ENCODE data around the gene PBX1. TPM values are rescaled to one million over a fixed set of nuclear protein-coding genes. Genes with fewer than 3 reads are reported as not detected.

PBX1 gene
- total and polyA plus RNA-seq, 2 experiments from 2014 or later: 40.0 to 104 TPM

- TF ChIP-seq CTCF (conservative IDR thresholded peaks at IDR 0.05; ENCODE audit: low read depth in 2 of 2): no peak
- no peak for TF ChIP-seq ETS1 (IDR thresholded peaks at IDR 0.05)
- no peak for TF ChIP-seq ZNF331 (CRISPR knock-in tag; IDR thresholded peaks at IDR 0.05; ENCODE audit: low read depth)
- TF ChIP-seq EZH2 (IDR thresholded peaks at IDR 0.05; ENCODE audit: low read depth, unreplicated experiment): no peak
- TF ChIP-seq EZH2phosphoT487 (IDR thresholded peaks at IDR 0.05; ENCODE audit: unreplicated experiment): no peak
Observed at GRCh38 chr1:164637461-164638375, 78.7 kb downstream of the PBX1 start (continued).

- H3K9me2 ChIP-seq (ENCODE audit: insufficient read depth): no peaks in the 10 kb centered on the region
- no peak for DNase-seq (ENCODE audit: low spot score)
- no peaks in the 10 kb centered on the region for H3K27me3 ChIP-seq (ENCODE audit: insufficient read depth)
- Mint-ChIP-seq H3K27ac (peak overlapping the region; percentile 83), H3K4me1 (peaks cover 75% of the 10 kb centered on the region), H3K27me3 (ENCODE audit: insufficient read depth, low read depth, poor library complexity) (peaks cover 4% of the 10 kb centered on the region), H3K9me3 (no peaks in the 10 kb centered on the region), H3K4me3 (no peak overlapping the region), H3K36me3 (ENCODE audit: low read depth) (peaks cover 36% of the 10 kb centered on the region)
- peaks cover 32% of the 10 kb centered on the region for H4K20me1 ChIP-seq (replicated peaks; ENCODE audit: insufficient read depth)
- H3K36me3 ChIP-seq (ENCODE audit: insufficient read depth): peaks cover 4% of the 10 kb centered on the region; the same call in 1 of the 2 replicates
- 0 out of 2 replicates have a peak, but pooled peaks cover 7% of the 10 kb centered on the region for H3F3A ChIP-seq (replicated peaks; ENCODE audit: low read depth)
- peaks cover 99% of the 10 kb centered on the region for H3K79me2 ChIP-seq (replicated peaks; ENCODE audit: insufficient read depth)
- H2AFZ ChIP-seq: no peak overlapping the region
- peak; percentile 26 for ATAC-seq
- peaks cover 60% of the 10 kb centered on the region for H3K4me1 ChIP-seq (ENCODE audit: insufficient read depth)
- no peak overlapping the region for H3K4me3 ChIP-seq
- no peak overlapping the region for H3K27ac ChIP-seq (ENCODE audit: low read depth)
- H3K4me2 ChIP-seq: 0 out of 2 replicates have a peak overlapping the region, but pooled peaks have one; percentile 41
- TF ChIP-seq CREB1 (CRISPR knock-in tag; IDR thresholded peaks at IDR 0.05; ENCODE audit: low read depth): no peak
- no peak for TF ChIP-seq REST (IDR thresholded peaks at IDR 0.05; ENCODE audit: unreplicated experiment)
- TF ChIP-seq CTCF (conservative IDR thresholded peaks at IDR 0.05; ENCODE audit: low read depth in 2 of 2): no peak
- no peak for TF ChIP-seq JUNB (IDR thresholded peaks at IDR 0.05; ENCODE audit: unreplicated experiment)
- TF ChIP-seq EZH2phosphoT487 (IDR thresholded peaks at IDR 0.05; ENCODE audit: unreplicated experiment): no peak
- no peak for TF ChIP-seq ETS1 (IDR thresholded peaks at IDR 0.05)
- TF ChIP-seq NANOG (IDR thresholded peaks at IDR 0.05; ENCODE audit: borderline replicate concordance): no peak
- TF ChIP-seq ZNF114 (CRISPR knock-in tag; IDR thresholded peaks at IDR 0.05): no peak
Observed at GRCh38 chr1:164638492-164639202, 79.7 kb downstream of the PBX1 start.

Data from GM23338 (cell line).